A549 (cell line): ENCODE results near the gene SLC11A2. TPM values are rescaled to one million over a fixed set of nuclear protein-coding genes. Genes with fewer than 3 reads are reported as not detected.

Experiments
- ATAC-seq, 2 experiments: fragments of 200-7000 bp in 1 of 2; fragments of >200 bp in 1 of 2; cut with Nextera tagmentation in 1 of 2; cut with Tn5 transposase in 1 of 2; 3 replicates each; pipeline versions ENCODE4 v1.8.0 to v1.9.1; 2018 to 2020; ENCODE audit warnings: mild to moderate bottlenecking in 1 of 2, moderate library complexity in 1 of 2
- CTCF ChIA-PET: fragments of 300-600 bp; sonication (Branson Sonifier 250); formaldehyde crosslinking; extraction: SDS; loops from one replicate; lab custom pipeline; 2021; ENCODE audit warnings: antibody characterized with exemption, inconsistent platforms; lab: Yijun Ruan, JAX
- POLR2A ChIA-PET: fragments of 350-600 bp; formaldehyde crosslinking; extraction: SDS; loops from one replicate; lab custom pipeline; 2021; ENCODE audit warnings: antibody characterized with exemption, inconsistent platforms; lab: Yijun Ruan, JAX
- DNase-seq, 2 experiments: peaks; one replicate each; pipeline versions ENCODE4 v3.0.0 to v3.0.0-alpha.2; 2011 to 2016; ENCODE audit warnings: low read depth in 1 of 2, low spot score in 1 of 2
- FAIRE-seq: peaks from 2 replicates; lab custom pipeline; 2011; peaks lifted over from hg19 to GRCh38; lab: Jason Lieb, UNC
- H3K27ac ChIP-seq, 2 experiments: fragments of >200 bp; sonication (Bioruptor Twin); formaldehyde crosslinking; 3 replicates each; pipeline ENCODE4 v1.5.1; 2016 to 2017
- H3K4me1 ChIP-seq: fragments of >200 bp; sonication (Bioruptor Twin); formaldehyde crosslinking; 3 replicates; pipeline ENCODE4 v1.6.1; 2016
- H3K4me2 ChIP-seq: fragments of >200 bp; sonication (Bioruptor Twin); formaldehyde crosslinking; 3 replicates; pipeline ENCODE4 v1.6.1; 2016
- H3K4me3 ChIP-seq: fragments of >200 bp; sonication (Bioruptor Twin); formaldehyde crosslinking; 3 replicates; pipeline ENCODE4 v1.5.1; 2016
- H3K9me3 ChIP-seq: fragments of >200 bp; sonication (Bioruptor Twin); formaldehyde crosslinking; 3 replicates; pipeline ENCODE4 v1.6.1; 2016
- BCL3 ChIP-seq: fragments of >200 bp; sonication (Bioruptor Twin); formaldehyde crosslinking; IDR thresholded peaks from 3 replicates; pipeline ENCODE4 v1.6.1; 2016
- BHLHE40 ChIP-seq: IDR thresholded peaks from 2 replicates; pipeline ENCODE4 v1.6.1; 2012; ENCODE audit warnings: low read depth, low read length, inconsistent platforms
- CBX8 ChIP-seq: fragments of 200-600 bp; sonication (generic); IDR thresholded peaks from 2 replicates; pipeline ENCODE4 v1.6.1; 2016
- CHD2 ChIP-seq: fragments of 150-350 bp; IDR thresholded peaks from 2 replicates; pipeline ENCODE4 v1.6.1; 2014; ENCODE audit warnings: low read length; ENCODE audit not compliant: partially characterized antibody
- CTCF ChIP-seq: fragments of >200 bp; sonication (Bioruptor Twin); formaldehyde crosslinking; IDR thresholded peaks from 3 replicates; pipeline ENCODE4 v1.5.1; 2016
- E2F6 ChIP-seq: IDR thresholded peaks from 2 replicates; pipeline ENCODE4 v1.6.1; 2012; ENCODE audit warnings: low read depth, borderline replicate concordance
- EHF ChIP-seq: fragments of 250-450 bp; sonication (Bioruptor Pico); IDR thresholded peaks from 2 replicates; pipeline ENCODE4 v1.5.0; 2020; ENCODE audit warnings: mild to moderate bottlenecking
- ELK1 ChIP-seq: fragments of 150-350 bp; IDR thresholded peaks from 2 replicates; pipeline ENCODE4 v1.6.1; 2014; ENCODE audit warnings: low read depth, mild to moderate bottlenecking, low read length
- ESRRA ChIP-seq: fragments of 150-350 bp; IDR thresholded peaks from 2 replicates; pipeline ENCODE4 v1.6.1; 2014; ENCODE audit warnings: mild to moderate bottlenecking, low read length, borderline replicate concordance
- HOXB13 ChIP-seq: fragments of 250-450 bp; sonication (Bioruptor Pico); IDR thresholded peaks from 2 replicates; pipeline ENCODE4 v1.5.0; 2020; ENCODE audit warnings: low read depth, mild to moderate bottlenecking, moderate library complexity
- HOXB5 ChIP-seq: fragments of 250-450 bp; sonication (Bioruptor Pico); IDR thresholded peaks from 2 replicates; pipeline ENCODE4 v1.5.0; 2020; ENCODE audit warnings: mild to moderate bottlenecking, moderate library complexity
- JUN ChIP-seq, 2 experiments: fragments of >200 bp; sonication (Bioruptor Twin); formaldehyde crosslinking; IDR thresholded peaks; 2 replicates in 1 of 2; 3 replicates in 1 of 2; pipeline ENCODE4 v1.6.1; 2016 to 2017
- KDM5A ChIP-seq: fragments of 200-600 bp; sonication (generic); IDR thresholded peaks from 2 replicates; pipeline ENCODE4 v1.6.1; 2016; ENCODE audit warnings: antibody characterized with exemption, mild to moderate bottlenecking
- MAFK ChIP-seq: fragments of 450-650 bp; IDR thresholded peaks from 2 replicates; pipeline ENCODE4 v1.6.1; 2014; ENCODE audit not compliant: partially characterized antibody
- MAZ ChIP-seq: fragments of 150-350 bp; IDR thresholded peaks from 2 replicates; pipeline ENCODE4 v1.6.1; 2014; ENCODE audit warnings: antibody characterized with exemption, low read depth, low read length, borderline replicate concordance
- NFE2L2 ChIP-seq: fragments of 150-350 bp; conservative IDR thresholded peaks from 2 replicates; pipeline ENCODE4 v1.6.1; 2014; ENCODE audit warnings: low read length
- PHF8 ChIP-seq: fragments of 200-600 bp; sonication (generic); IDR thresholded peaks from 2 replicates; pipeline ENCODE4 v1.6.1; 2016; ENCODE audit warnings: low read depth, mild to moderate bottlenecking, antibody characterized with exemption, moderate library complexity, borderline replicate concordance
- POLR2AphosphoS2 ChIP-seq: conservative IDR thresholded peaks from 2 replicates; pipeline ENCODE4 v1.6.1; 2012; ENCODE audit warnings: low read length, improper control_type of control experiment, inconsistent platforms
- RAD21 ChIP-seq, 2 experiments: fragments of >200 bp in 1 of 2; sonication (Bioruptor Twin) in 1 of 2; formaldehyde crosslinking in 1 of 2; IDR thresholded peaks in 1 of 2; conservative IDR thresholded peaks in 1 of 2; 2 replicates in 1 of 2; 3 replicates in 1 of 2; pipeline ENCODE4 v1.6.1; 2012 to 2018; ENCODE audit warnings: inconsistent platforms in 1 of 2
- RNF2 ChIP-seq: fragments of 200-600 bp; sonication (generic); IDR thresholded peaks from 2 replicates; pipeline ENCODE4 v1.6.1; 2016; ENCODE audit warnings: low read depth, mild to moderate bottlenecking, antibody characterized with exemption, moderate library complexity, borderline replicate concordance
- SMC3 ChIP-seq: fragments of >200 bp; sonication (Bioruptor Twin); formaldehyde crosslinking; IDR thresholded peaks from 3 replicates; pipeline ENCODE4 v1.6.1; 2018; ENCODE audit warnings: inconsistent platforms
- ZNF302 ChIP-seq: fragments of 250-450 bp; sonication (Bioruptor Pico); IDR thresholded peaks from 2 replicates; pipeline ENCODE4 v1.9.0; 2021; ENCODE audit warnings: inconsistent platforms, mild to moderate bottlenecking, moderate library complexity
- WGBS: methylation state at CpG from one replicate; pipeline ENCODE4 v1.1.6; 2017; ENCODE audit errors: missing lambda C conversion rate; 5-methylcytosine and 5-hydroxymethylcytosine counted together
- polyA plus RNA-seq, 4 experiments: library from polyadenylated mRNA; depleted of rRNA in 3 of 4; stranded (reverse); fragments of >200 nt; fragmentation: RNase III in 1 of 4; extraction: RNeasy Plus Mini Kit Qiagen cat#74134 plus additional on column Dnase treatment in 1 of 4; gene quantifications; 2 replicates in 3 of 4; 3 replicates in 1 of 4; pipeline ENCODE4 v1.2.3, GENCODE V29; 2011 to 2017

Gene SLC11A2
- polyA plus RNA-seq, 2 of the 4 experiments (the other 2 are of a cell fraction): 30.8 to 80.7 TPM

- DNase-seq (no peak), FAIRE-seq (no peak), ATAC-seq (no peak)
- POLR2A ChIA-PET: interaction anchor here (1.6 kb wide), 1 partner anchor 224 kb away, joined by 9 read pairs; the partner anchor contains the start of gene ATF1
- TF ChIP-seq MAZ: no peak
- Histone ChIP-seq H3K9me3 (no peaks in the 10 kb centered on the region), H3K4me1 (no peaks in the 10 kb centered on the region), H3K4me2 (no peak overlapping the region), H3K4me3 (no peak overlapping the region), H3K27ac (no peak overlapping the region)
- 88% methylated on average over 5 of the region's 5 CpGs for WGBS
- CTCF ChIA-PET: interaction anchor here (0.9 to 8.5 kb wide), 18 partner anchors 8 to 484 kb away, joined by 3 to 109 read pairs (median 5); partner anchors contain the start of genes ATF1, DIP2B and SLC11A2
Observed at GRCh38 chr12:50988051-50988450, 38.1 kb downstream of the SLC11A2 start.

- 63% methylated on average over 8 of the region's 8 CpGs for WGBS
- Histone ChIP-seq H3K4me1 (no peaks in the 10 kb centered on the region), H3K27ac (no peak overlapping the region), H3K4me2 (no peak overlapping the region), H3K4me3 (no peak overlapping the region), H3K9me3 (no peaks in the 10 kb centered on the region)
- ChIA-PET POLR2A (interaction anchor here (1.6 kb wide), 1 partner anchor 223 kb away, joined by 9 read pairs; the partner anchor contains the start of gene ATF1), CTCF (interaction anchor here (0.6 to 8.5 kb wide), 32 partner anchors 9 to 482 kb away, joined by 3 to 109 read pairs (median 4); partner anchors contain the start of genes ATF1, DIP2B and SLC11A2)
- ATAC-seq (peak; percentile 87 to 92; a peak in 5 of 6 replicates), DNase-seq (peak in 1 of 2 experiments; percentile 60), FAIRE-seq (no peak)
- TF ChIP-seq BHLHE40 (no peak), SMC3 (peak; percentile 86), RAD21 (conservative IDR thresholded peaks at IDR 0.05 in 1 of 2, IDR thresholded peaks at IDR 0.05 in 1 of 2) (peak; percentile 71 to 83), MAFK (peak; percentile 12), ELK1 (no peak), CTCF (peak; percentile 74), ESRRA (no peak), E2F6 (no peak)
Observed at GRCh38 chr12:50986966-50987737, 39.0 kb downstream of the SLC11A2 start.

- no peak overlapping the region for H3K27ac ChIP-seq
- ATAC-seq: no peak
- H3K9me3 ChIP-seq: no peaks in the 10 kb centered on the region
Observed at GRCh38 chr12:50985322-50985721, 40.9 kb downstream of the SLC11A2 start.

More at GRCh38 chr12:50985322-50985721, 40.9 kb downstream of the SLC11A2 start:
- Histone ChIP-seq H3K4me1 (no peaks in the 10 kb centered on the region; the same call in 2 of the 3 replicates), H3K4me3 (no peak overlapping the region), H3K4me2 (no peak overlapping the region)
- no peak for TF ChIP-seq ZNF302
- no peak for TF ChIP-seq EHF (CRISPR knock-in tag)
- no peak for TF ChIP-seq CBX8
- no peak for TF ChIP-seq NFE2L2
- TF ChIP-seq PHF8: no peak
- no peak for TF ChIP-seq RNF2
- TF ChIP-seq CTCF: no peak
- no peak for TF ChIP-seq CHD2
- no peak for TF ChIP-seq KDM5A
- TF ChIP-seq SMC3: no peak
- no peak for TF ChIP-seq POLR2AphosphoS2
- TF ChIP-seq BCL3: no peak
- no peak for TF ChIP-seq JUN (IDR thresholded peaks at IDR 0.05)
- no peak for TF ChIP-seq HOXB5
- TF ChIP-seq MAZ: no peak
- no peak for TF ChIP-seq HOXB13 (CRISPR knock-in tag)
- no peak for TF ChIP-seq E2F6
- POLR2A ChIA-PET: interaction anchor here (0.7 kb wide), 1 partner anchor 98 kb away, joined by 8 read pairs; the partner anchor contains the start of gene CSRNP2
- DNase-seq: no peak
- FAIRE-seq: no peak
- CTCF ChIA-PET: interaction anchor here (0.6 to 8.5 kb wide), 10 partner anchors 11 to 480 kb away, joined by 3 to 109 read pairs (median 4); partner anchors contain the start of genes ATF1 and DIP2B
